GM19099 (cell line): ENCODE measurements around the gene ANKRD36C.
"Not testable (repeated sequence)": the region's sequence is repeated elsewhere in the genome, so short reads cannot be mapped to it uniquely, and the experiment has no call there.

Source experiments
- POLR2A ChIP-seq: IDR thresholded peaks from 3 replicates; pipeline ENCODE4 v1.6.1; 2011; ENCODE audit warnings: low read depth; ENCODE audit not compliant: insufficient read length; ENCODE audit errors: extremely low read depth

The ANKRD36C gene

DNA sequence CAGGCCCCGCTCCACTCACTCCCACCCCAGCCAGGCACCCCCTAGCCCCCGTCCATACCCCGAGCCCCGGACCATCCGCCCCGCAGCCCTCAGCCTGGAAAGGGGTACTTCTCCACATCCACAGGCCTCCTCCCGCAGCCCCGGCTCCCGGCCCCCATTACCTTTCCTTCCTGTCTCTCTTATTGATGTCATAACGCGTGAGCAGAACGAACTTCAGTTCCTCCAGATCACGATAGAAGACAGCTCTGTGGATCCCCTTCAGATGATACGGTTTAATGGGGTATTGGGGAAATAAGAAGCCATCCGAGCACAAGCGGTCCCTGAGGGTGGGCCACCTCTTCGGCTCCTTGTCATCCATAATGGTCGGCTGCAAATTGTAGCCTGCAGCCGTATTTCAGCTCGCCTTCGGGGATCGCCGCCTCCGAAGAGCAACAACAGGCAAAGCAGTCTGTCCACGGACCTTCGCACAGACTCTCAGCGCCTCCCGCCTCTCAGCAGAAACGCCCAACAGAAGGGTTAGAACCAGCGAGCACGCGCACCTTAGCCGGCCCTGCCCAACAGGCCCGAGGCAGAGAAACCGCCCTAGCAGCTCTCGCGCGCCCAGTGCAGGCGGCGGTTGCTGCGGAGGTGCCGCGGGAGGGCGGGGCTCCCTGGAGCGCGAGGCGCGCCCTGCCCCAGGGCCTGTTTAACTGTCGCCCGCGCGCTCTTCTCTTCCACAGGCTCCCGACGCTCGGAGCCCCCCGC lies at the start of gene ANKRD36C:
TSS of gene ANKRD36C (minus strand) at position 474 of the 744 bp plus-strand sequence. CDS start at position 358, 116 bp downstream.
- TF ChIP-seq POLR2A: not testable (repeated sequence)

DNA sequence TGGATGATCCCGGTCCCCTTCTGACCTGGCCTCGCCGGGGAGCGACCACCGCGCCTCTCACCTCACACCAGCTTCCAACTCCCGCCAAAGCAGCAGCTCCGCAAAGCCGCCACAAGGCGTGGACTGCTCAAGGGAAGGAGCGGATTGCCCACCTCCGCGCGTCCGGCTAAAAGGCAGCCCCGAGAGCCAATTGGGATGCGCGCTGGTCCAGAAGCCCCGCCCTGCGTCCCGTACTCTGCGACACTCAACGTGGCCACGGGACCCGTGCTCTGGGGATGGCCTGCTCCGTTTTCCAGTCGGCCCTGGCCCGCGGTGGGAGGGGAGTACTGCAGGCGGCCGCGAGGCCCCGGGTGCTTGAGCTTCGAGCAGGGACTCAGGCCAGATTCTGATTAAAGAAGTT lies 43.2 kb upstream of the ANKRD36C start, which contains the start of gene GPAT2:
TSS of gene GPAT2 (minus strand) at position 125 of the 400 bp plus-strand sequence. CDS start 2,557 bp downstream, outside the sequence.
- not testable (repeated sequence) for TF ChIP-seq POLR2A

DNA sequence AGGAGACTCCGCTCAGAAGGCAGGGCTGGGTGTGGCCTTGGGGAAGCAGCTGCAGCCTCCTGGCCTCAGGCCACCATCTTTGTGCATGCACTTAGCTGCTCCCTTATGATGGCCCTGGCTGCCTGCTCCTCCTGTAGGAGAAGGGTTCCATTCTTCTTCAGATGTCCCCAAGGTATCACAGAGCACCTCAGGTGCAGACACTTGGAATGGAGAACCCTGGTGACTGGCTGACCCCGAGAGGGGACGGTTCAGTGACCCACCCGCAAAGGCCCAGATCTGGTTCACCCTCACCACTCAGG lies 33.5 kb upstream of the ANKRD36C start:
- no peak for TF ChIP-seq POLR2A

DNA sequence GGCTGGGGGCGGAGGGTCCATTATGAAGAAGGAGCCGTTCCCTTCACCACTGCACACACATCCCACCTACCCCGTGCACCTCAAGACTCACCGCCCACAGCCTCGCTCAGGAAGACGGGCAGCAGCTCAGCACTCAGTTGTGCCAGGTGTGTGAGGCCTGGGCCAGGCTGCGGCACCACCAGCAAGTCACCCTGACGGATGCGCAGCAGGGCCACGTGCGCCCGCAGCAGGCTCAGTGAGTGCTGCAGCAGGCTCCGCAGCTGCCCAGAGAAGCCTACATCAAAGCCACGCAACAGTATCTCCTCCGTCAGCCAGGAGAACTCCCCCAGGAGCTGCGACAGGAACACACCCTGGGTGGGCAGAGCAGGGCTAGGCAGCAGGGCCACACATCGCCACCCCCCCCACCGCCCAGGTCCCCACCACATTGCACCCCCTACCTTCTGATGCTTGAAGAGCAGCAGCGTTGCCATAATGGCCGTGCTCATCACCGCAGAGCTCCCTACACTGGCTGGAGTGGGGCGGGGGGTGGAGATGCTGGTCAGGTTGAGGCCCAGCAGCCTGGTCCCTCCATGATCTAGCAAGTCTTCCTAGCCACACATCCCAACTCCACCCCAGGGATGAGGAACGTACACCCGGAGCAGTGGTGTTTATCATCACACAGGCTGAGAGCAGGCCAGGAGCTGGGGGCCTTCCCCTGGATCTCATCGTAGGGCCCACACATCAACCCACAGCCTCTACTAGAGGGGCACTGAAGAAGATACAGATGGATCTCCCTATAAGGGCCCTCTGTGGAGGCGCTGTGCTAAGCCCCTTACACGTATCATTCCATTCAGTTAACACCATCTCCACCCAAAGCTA lies 32.9 kb upstream of the ANKRD36C start:
- no peak for TF ChIP-seq POLR2A

DNA sequence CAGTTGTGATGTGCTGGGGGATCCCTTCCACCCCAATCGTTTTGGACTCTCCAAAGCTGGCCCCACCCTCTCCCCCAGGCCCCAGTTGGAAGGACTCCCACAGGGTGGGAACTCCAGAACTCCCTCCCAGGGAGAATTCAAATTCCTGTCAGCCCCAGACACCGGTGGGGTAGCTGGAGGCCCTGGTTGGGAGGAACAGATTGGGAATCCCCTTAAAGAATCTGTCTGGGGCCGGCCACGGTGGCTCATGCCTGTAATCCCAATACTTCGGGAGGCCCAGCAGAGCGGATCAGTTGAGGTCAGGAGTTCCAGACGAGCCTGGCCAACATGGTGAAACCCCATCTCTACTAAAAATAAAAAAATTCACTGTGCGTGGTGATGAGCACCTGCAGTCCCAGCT lies 155.5 kb downstream of the ANKRD36C start:
- TF ChIP-seq POLR2A: no peak

DNA sequence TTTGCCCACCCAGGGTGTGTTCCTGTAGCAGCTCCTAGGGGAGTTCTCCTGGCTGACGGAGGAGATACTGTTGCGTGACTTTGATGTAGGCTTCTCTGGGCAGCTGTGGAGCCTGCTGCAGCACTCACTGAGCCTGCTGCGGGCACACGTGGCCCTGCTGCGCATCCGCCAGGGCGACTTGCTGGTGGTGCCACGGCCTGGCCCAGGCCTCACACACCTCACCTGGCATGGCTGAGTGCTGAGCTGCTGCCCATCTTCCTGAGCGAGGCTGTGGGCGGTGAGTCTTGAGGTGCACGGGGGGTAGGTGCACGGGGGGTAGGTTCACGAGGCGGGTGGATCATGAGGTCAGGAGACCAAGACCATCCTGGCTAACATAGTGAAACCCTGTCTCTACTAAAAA lies 191.7 kb downstream of the ANKRD36C start:
- TF ChIP-seq POLR2A: no peak
